Measurements from ENCODE around the gene FERMT3.
"Not testable (repeated sequence)": the region's sequence is repeated elsewhere in the genome, so short reads cannot be mapped to it uniquely, and the experiment has no call there.

Gene FERMT3

DNA sequence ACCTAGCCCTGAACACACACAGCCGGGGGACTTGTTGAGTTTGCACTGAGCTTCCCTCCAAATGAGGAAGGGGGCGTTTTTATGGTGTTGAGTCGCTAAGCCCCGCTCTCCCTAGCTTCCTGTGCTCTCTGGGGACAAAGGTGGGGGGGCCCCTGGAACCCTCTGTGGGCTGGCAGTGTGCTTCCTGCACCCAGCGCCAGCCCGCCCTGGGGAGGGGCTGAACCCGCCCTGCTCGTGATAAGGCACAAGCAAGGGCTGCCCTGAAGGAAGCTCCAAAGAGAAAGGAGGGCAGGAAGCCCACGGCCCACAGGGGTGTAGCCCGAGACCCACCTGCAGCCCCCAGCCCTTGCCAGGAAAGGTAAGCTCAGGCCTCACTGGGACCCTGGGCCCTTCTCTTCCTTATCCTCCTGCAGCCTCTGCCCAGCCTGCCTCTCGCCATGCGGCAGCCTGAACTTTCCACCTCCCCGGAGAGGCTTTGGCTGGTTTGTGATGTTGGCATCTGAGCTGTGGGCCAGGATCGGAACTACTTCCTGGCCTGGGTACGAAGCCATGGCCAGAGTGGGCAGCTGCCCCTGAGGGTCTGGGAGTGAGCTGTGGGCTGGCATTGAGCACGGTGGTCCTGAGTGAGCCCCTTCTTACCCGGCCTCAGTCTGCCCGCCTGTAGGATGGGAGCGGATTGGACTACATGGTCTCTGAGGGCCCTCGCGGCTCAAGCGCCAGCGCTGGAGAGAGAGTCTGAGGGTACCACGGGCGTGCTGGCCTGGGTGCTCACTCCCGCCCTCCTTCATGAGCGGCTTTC is at the start of gene FERMT3:
Gene FERMT3 (plus strand): TSS at position 265 of the 799 bp plus-strand sequence. CDS start 644 bp downstream, outside the sequence.
- DNase-seq (ENCODE audit: low spot score): no peak

DNA sequence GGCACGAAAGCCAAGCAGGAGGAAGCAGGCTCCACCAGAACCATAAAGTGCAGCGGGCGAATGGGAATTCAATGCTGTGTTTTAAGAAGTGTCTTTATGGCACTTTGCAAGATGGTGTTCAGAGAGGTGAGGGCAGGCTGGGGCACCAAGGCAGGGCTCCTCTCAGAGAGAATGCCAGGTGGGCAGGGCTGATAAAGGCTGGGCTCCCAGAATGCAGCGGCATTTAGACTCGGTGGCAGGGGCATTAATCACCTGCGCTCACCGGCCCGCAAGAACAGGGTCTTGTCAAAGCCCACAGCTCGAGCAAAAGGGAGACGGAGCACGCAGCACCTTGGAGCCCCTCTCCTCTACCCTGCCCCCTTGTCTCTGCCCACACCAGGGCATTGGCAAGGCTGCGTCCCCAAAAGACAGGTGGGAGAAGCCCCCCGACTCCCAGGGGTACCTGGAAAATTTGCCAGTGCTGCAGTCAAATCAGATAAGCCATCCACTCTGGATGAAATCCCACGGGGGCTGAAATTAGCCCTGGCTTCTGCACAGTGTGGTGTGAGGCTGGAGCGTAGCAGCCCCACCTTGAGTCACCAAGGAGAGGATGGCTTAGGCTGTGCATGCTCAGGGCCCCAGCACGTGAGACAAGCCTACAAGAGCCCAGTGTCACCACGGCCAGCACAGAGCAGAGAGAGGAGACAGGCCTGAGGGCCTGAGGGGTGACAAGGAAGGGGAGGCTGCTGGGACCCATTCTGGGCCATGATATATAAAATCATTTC is 48.7 kb upstream of the FERMT3 start:
- DNase-seq (ENCODE audit: low spot score): no peak

- no peak for DNase-seq (ENCODE audit: low spot score)
These were observed 45.5 kb upstream of the FERMT3 start for GRCh38 chr11:64161037-64161436.

DNA sequence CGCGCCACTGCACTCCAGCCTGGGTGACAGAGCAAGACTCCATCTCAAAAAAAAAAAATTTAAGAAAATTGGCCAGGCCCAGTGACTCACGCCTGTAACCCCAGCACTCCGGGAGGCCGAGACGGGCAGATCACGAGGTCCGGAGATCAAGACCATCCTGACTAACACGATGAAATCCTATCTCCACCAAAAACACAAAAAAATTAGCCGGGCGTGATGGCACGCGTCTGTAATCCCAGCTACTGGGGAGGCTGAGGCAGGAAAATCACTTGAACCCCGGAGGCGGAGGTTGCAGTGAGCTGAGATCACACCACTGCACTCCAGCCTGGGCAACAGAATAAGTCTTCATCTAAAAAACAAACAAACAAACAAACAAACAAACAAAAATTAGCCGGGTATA is 43.8 kb upstream of the FERMT3 start:
- DNase-seq (ENCODE audit: low spot score): not testable (repeated sequence)

DNA sequence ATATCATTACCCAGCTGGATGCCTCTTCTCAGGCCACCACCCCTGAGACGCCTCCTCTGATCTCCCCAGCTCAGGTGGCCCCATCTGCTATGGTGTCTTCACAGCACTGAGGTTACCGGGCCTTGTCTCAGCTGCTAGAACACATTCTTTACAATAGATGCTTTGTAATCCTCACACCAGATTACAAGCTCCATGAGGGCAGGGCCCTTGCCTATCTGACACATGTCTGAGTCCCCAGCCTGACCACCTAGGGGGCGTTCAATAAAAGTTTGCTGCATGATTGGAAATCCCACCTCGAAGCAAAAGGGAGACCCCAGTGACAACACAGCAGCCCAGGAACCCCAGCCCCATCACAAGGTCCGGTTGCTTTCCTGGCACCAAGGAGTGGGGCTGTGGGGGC is 42.6 kb upstream of the FERMT3 start:
- DNase-seq (ENCODE audit: low spot score): no peak

DNA sequence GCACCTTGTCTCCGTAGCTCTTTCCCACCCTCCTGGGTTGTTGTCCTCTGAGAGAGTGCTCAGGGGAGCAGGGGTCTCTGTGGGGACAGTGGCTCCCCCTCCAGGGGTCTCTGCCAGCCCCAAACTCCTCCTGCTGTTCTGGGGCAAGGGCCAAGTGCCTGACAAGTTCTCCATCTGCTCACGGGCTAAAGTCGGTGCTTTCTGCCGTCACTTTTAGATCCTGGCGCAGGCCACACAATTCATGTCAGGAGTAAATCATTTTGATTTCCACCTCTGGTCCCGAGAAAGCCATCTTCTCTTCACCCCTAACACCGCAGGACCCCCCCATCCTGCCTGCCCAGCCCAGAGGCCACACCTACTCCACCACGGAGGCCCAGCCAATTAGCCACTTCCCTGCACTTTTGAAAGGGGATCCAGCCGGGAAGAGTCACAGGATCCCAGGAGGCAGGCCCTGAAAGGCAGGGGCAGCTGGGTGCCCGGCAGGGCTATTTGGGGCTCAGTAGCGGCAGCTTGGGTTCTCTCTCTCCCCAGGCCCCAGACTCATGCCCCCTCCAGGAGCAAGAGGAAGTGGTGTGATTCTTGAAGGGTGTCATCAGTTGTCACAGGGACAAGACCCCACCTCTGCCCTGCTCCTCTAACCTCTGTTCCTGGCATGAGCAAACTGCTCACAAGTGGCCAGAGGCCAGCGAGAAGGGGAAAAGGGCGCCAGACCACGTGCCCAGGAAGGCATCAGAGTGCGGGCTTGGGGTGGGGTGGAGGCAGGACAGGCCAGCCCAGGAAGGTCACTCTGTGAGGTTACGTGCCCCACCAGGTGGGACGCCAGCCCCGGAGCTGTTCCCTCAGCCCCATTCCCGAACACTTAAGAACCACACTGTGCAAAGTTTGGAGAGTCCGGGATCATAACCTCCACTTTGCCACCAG is 41.9 kb upstream of the FERMT3 start:
- DNase-seq (ENCODE audit: low spot score): no peak

DNA sequence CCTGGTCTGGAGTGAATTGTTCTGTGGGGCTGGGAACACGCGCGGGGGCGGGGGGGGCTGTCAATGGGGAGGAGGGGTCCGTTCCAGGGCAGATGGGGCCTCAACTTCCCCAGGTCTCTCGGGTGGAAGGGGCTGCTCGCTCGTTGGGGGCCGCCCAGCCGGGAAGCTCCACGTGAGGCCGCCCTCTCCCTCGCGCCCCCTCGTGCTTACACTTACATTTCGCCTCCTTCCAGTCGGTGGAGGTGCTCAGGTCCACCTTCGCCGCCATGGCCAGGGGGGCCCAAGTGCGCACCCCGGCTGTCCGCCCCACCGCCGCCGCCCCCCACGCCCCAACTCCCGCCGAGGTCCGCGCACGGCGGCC is 41.1 kb upstream of the FERMT3 start:
- no peak for DNase-seq (ENCODE audit: low spot score)

DNA sequence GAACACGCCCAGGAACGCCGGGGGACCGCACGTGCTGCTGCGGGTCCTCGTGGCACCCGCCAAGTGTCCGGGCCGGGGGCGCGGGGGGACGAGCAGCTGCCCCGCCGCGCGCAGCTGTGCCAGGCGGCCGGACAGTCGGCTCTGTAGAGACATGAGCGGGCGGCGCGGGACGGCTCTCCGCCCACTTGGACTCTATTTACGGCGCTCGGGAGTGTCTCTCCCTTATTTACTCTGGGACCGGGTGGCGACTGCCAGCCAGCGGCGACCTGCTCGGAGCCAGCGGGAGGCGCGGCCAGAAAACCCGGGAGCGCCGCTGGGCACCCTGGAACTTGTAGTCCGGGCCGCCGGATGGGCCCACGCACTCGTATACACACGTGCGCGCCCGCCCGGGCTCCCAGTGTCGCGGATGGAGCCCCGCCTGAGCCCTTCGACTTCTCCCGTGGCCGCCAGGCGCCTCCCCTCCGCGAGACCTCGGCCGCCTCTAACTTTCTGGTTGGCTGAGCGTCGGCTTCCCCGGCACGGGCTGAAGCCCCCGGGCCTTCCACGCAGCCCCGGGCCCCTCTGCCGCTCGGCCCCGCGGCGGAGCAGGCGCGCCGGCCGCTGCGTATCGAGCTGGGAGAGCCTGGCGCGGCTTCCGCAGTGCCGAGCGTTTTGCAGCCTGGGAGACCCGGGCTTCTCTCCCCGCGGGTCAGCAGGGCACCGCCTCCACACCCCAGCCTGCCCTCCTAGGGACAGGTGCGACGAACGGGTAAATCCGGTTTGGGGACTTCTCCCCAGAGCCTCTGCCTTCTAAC is 40.5 kb upstream of the FERMT3 start, which contains the start of gene MACROD1:
Gene MACROD1 (minus strand): TSS at position 272 of the 794 bp plus-strand sequence. CDS start 119 bp downstream, at position 153.
- DNase-seq (ENCODE audit: low spot score): peak; percentile 77

- DNase-seq (ENCODE audit: low spot score): no peak
These were observed 36.1 kb upstream of the FERMT3 start for GRCh38 chr11:64170419-64170818.

DNA sequence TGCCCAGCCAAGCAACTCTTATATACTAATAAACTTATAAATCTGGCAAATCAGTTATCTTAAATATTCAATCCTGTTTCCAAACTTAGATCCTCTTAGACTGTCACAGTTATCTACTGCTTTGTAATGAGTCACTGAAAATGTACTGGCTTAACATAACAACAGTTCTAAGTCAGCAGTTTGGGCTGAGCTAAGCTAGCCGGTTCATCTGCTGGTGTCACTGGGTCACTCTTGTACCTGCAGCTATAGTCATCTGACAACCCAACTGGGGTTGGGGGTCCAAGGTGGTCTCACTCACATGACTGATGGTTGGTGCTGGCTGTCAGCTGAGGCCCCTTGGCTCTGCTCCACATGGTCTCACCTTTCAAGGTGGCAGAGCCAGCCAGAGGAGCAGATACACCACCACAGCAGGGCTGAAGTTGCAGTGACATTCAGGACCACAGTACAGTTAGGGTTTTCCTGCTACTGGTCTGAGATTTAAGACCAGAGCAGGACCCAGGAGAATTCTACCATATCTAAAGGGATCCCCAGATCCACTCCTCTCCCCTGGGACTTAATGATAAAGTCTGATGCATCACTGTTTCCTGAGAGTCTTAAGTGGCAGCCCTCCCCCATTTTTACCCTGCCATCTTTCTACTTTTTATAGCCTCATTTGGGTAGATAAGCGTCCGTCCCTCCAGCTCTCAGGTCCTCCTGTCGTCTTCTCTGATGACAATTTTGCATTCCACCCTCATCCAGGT is 32.7 kb upstream of the FERMT3 start:
- DNase-seq (ENCODE audit: low spot score): no peak

- no peak for DNase-seq (ENCODE audit: low spot score)
These were observed 29.8 kb upstream of the FERMT3 start for GRCh38 chr11:64176751-64177150.

DNA sequence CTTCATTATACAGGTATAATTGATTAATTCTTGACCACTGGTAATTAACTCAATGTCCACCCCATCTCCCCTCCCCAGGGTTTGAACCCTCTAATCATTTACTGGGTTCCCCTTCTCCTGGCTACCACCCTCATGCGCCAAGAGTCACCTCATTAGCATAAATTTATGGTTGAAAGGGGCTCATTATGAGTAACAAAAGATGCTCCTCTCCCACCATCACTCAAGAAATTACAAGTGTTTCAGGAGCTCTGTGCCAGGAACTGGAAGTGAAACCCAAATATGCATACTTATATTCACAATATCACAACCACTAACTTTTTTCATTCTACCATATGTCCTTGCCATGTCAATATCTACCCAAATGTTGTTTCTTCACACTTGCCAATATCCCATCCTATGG is 28.3 kb upstream of the FERMT3 start:
- no peak for DNase-seq (ENCODE audit: low spot score)

DNA sequence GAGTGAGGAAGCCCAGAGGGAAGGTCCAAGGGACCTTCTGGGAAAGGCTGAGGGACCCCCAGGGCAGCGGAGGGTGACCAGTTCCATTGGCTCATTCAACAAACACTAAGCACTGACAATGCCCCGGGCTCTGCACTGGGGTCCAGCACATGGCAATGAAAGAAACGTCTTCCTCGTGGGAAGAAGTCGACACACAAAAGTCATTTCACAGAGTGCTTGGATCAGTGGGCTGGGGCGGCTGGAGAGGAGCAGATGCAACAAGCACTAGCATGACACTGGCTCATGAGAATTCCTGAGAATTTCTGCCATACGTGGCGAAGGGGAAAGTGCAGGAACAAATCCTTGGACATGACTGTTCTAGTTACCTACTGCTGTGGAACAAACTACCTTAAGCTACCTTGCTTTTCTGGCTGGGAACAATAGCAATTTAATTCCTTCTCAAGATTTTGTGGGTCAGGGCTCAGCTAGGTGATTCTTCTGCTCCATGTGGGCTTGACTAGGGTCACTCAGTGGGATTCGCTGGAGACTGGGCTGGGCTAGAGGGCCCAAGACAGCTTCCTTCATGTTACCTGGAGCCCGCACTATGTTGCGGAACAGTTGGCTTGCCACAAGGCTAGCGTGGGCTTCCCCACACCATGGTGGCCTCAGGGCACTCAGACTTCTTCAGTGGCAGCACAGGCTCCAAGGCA is 27.4 kb upstream of the FERMT3 start:
- no peak for DNase-seq (ENCODE audit: low spot score)

GRCh38 chr11:64180891-64181290 is 25.6 kb upstream of the FERMT3 start:
- DNase-seq (ENCODE audit: low spot score): no peak

DNA sequence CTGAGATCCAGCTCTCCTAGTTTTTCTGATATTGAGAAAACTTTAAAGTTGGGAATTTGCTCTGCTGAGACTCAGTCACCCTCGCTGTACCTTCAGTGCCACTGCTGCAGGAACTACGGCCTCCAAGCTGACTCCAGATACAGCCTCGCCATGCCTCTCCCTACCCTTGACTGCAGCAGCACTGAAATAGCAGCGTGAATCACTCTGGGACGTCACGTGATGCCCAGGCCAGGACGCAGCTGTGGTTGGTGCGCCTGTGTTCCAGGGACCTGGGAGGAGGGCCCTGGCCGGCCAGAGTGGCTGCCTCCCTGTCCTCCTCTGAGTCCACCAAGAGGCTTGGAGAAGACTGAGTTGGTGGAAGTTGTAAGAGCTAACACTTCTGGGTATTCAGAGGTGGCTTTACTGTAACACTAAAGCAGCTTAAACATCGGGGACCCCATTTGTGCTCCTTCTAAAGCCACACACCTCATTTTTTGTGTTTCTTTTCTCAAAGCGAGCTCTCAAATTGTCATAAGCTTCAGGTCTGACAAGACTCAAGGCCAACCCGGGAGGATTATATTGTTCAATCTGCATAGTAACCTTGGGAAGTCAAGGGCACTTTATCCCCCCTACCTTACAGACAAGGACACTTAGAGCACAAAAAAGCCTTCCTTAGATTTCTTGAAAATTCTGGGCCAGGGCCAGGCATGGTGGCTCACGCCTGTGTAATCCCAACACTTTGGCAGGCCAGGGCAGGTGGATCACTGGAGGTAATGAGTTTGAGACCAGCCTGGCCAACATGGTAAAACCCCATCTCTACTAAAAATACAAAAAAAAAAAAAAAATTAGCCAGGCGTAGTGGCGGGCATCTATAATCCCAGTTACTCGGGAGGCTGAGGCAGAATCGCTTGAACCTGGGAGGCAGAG is 24.8 kb upstream of the FERMT3 start:
- DNase-seq (ENCODE audit: low spot score): peak; percentile 86

GRCh38 chr11:64183890-64184289 is 22.6 kb upstream of the FERMT3 start:
- DNase-seq (ENCODE audit: low spot score): no peak

DNA sequence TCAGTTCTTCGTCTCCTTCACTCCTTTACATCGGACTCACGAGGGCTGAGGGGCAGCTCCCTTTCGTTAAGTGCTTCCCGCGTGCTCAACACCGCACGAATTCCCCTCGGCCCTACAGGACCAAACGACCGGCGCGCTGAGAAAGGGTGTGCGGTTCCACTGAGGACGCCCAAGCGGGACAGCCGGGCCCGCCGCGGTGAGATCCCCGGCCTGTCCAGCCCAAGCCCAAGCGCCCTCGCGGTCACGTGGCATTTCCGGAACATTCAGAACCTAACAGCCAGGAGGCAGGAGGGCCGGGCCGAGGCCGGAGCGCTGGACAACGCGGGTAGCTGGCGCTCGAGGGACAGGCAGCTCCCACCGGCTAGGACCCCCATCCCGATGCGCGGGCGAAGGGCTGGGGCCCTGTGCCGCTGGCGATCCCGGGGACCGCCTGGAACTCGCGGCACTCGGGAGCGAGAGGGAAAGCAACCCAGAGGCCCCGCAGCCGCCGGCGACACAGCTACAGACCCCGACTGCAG is 21.3 kb upstream of the FERMT3 start:
- DNase-seq (ENCODE audit: low spot score): peak; percentile 80

DNA sequence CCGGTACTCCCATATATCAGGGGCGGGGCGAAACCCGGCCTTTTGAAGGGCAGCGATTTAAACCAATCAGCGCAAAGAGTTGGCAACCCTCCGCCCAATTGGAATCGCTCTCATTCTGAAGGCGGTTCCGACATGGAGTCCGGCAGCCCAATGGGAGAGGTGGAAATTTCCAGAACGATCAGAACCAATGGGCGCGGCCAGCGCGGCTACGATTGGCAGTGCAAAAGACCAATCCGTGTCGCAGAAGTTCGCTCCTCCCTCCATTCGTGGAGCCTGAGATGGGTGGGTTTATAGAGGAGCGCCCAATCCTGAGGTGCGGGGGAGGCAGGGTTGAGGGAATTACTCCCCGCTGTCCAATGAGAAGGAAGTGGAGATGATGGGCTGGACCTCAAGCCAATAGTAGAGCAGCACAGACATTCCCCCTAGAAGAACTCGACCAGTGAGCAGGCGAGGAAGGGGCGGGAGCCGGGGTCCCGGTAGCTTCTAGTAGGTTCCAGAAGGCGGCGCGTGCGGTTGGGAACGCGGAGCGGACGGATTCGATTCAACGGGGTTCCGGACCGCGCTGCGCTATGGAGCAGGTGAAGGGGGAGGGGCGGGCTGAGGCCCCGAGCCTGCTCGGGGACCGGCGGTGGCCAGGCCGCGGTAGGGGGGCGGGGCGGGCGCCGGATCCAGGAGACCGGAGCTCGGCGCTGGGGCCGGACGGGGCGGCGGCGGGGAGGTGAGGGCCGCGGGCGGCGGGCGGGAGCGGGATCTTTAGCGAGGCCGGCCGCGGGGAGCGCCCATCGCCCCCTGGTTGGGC is 20.6 kb upstream of the FERMT3 start, which contains the start of gene STIP1:
Gene STIP1 (plus strand): TSS at position 479 of the 799 bp plus-strand sequence. CDS start 91 bp downstream, at position 570.
- DNase-seq (ENCODE audit: low spot score): peak; percentile 100

Data from cerebellar cortex (tissue), 1 donor.